GM21381 (cell line): Measurements from ENCODE around the gene ATIC.
"Not testable (repeated sequence)": the region's sequence is repeated elsewhere in the genome, so short reads cannot be mapped to it uniquely, and the experiment has no call there.

Source experiments
- ATAC-seq: cut with Tn5 transposase; IDR thresholded peaks from one replicate; pipeline ENCODE4 v1.9.1; 2021; ENCODE audit warnings: mild to moderate bottlenecking, moderate library complexity; ENCODE audit not compliant: unreplicated experiment

The ATIC gene

GRCh38 chr2:215360059-215360458 lies 48.2 kb downstream of the ATIC start:
- ATAC-seq, result not testable (repeated sequence)

- no peak for ATAC-seq
Measured at GRCh38 chr2:215360596-215360995, 48.7 kb downstream of the ATIC start.

- no peak for ATAC-seq
Measured at GRCh38 chr2:215361211-215361875, 49.5 kb downstream of the ATIC start.

GRCh38 chr2:215361876-215362561 lies 50.2 kb downstream of the ATIC start:
- ATAC-seq, result no peak

GRCh38 chr2:215362562-215362904 lies 50.7 kb downstream of the ATIC start:
- no peak for ATAC-seq

GRCh38 chr2:215363039-215363438 lies 51.2 kb downstream of the ATIC start:
- ATAC-seq, result no peak

- no peak for ATAC-seq
Measured at GRCh38 chr2:215363461-215364156, 51.8 kb downstream of the ATIC start.

- ATAC-seq, result no peak
Measured at GRCh38 chr2:215364157-215365155, 52.6 kb downstream of the ATIC start.

GRCh38 chr2:215365184-215365658 lies 53.4 kb downstream of the ATIC start:
- no peak for ATAC-seq

- no peak for ATAC-seq
Measured at GRCh38 chr2:215366440-215367032, 54.7 kb downstream of the ATIC start.

GRCh38 chr2:215367662-215368492 lies 56.0 kb downstream of the ATIC start:
- no peak for ATAC-seq

- ATAC-seq, result no peak
Measured at GRCh38 chr2:215368493-215368809, 56.6 kb downstream of the ATIC start.

GRCh38 chr2:215369181-215369760 lies 57.4 kb downstream of the ATIC start:
- ATAC-seq, result no peak

GRCh38 chr2:215370112-215370965 lies 58.5 kb downstream of the ATIC start:
- ATAC-seq, result no peak

GRCh38 chr2:215371915-215372897 lies 60.3 kb downstream of the ATIC start:
- no peak for ATAC-seq

GRCh38 chr2:215372968-215373649 lies 61.2 kb downstream of the ATIC start:
- no peak for ATAC-seq

GRCh38 chr2:215374002-215374401 lies 62.1 kb downstream of the ATIC start:
- ATAC-seq, result no peak
